GM19035 (cell line): ENCODE data around the gene ZBTB37.
"Not testable (repeated sequence)": the region's sequence is repeated elsewhere in the genome, so short reads cannot be mapped to it uniquely, and the experiment has no call there.

Experiments used
- ATAC-seq: cut with Tn5 transposase; IDR thresholded peaks from one replicate; pipeline ENCODE4 v1.9.1; 2021; ENCODE audit not compliant: unreplicated experiment

The ZBTB37 gene

GRCh38 chr1:173865468-173866164 lies 2.6 kb upstream of the ZBTB37 start:
- ATAC-seq, result no peak

- no peak for ATAC-seq
Measured at GRCh38 chr1:173866413-173867115, 1.6 kb upstream of the ZBTB37 start.

- no peak for ATAC-seq
Measured at GRCh38 chr1:173867141-173867752, 933 bp upstream of the ZBTB37 start.

- peak; percentile 59 for ATAC-seq
Measured at GRCh38 chr1:173867753-173868265, 371 bp upstream of the ZBTB37 start, which contains the start of gene GAS5. TSS of gene GAS5 (minus strand) at chr1:173867989.

GRCh38 chr1:173869021-173869359 lies 810 bp downstream of the ZBTB37 start:
- no peak for ATAC-seq

- no peak for ATAC-seq
Measured at GRCh38 chr1:173870252-173871075, 2.3 kb downstream of the ZBTB37 start.

GRCh38 chr1:173871091-173871490 lies 2.9 kb downstream of the ZBTB37 start:
- no peak for ATAC-seq

- ATAC-seq, result no peak
Measured at GRCh38 chr1:173871500-173871899, 3.3 kb downstream of the ZBTB37 start.

GRCh38 chr1:173876732-173877131 lies 8.6 kb downstream of the ZBTB37 start:
- ATAC-seq, result no peak

GRCh38 chr1:173878251-173878650 lies 10.1 kb downstream of the ZBTB37 start:
- no peak for ATAC-seq

GRCh38 chr1:173881117-173881516 lies 12.9 kb downstream of the ZBTB37 start:
- not testable (repeated sequence) for ATAC-seq

- no peak for ATAC-seq
Measured at GRCh38 chr1:173884701-173885100, 16.5 kb downstream of the ZBTB37 start.

- no peak for ATAC-seq
Measured at GRCh38 chr1:173886746-173887611, 18.8 kb downstream of the ZBTB37 start.

GRCh38 chr1:173887627-173888026 lies 19.4 kb downstream of the ZBTB37 start:
- no peak for ATAC-seq

- ATAC-seq, result no peak
Measured at GRCh38 chr1:173888749-173889148, 20.6 kb downstream of the ZBTB37 start.

GRCh38 chr1:173889885-173890284 lies 21.7 kb downstream of the ZBTB37 start:
- ATAC-seq, result no peak

- ATAC-seq, result no peak
Measured at GRCh38 chr1:173893611-173894010, 25.4 kb downstream of the ZBTB37 start.

- no peak for ATAC-seq
Measured at GRCh38 chr1:173894189-173894588, 26.0 kb downstream of the ZBTB37 start.

- no peak for ATAC-seq
Measured at GRCh38 chr1:173900427-173900826, 32.2 kb downstream of the ZBTB37 start.

GRCh38 chr1:173900992-173901391 lies 32.8 kb downstream of the ZBTB37 start:
- ATAC-seq, result no peak
